ENCODE results near the gene PRKAB1.

GRCh38 chr12:119685375-119685774 is 17.4 kb downstream of the PRKAB1 start:
- TF ChIP-seq CTCF (IDR thresholded peaks at IDR 0.05) (no peak), POLR2A (IDR thresholded peaks at IDR 0.05) (no peak)

All from vagina (tissue), 2 donors.